CD4-positive, alpha-beta T cell treated with Interleukin-2 at 100 ng/mL for 4 hours (primary cell): ENCODE results near the gene DHX16.
"Not testable (repeated sequence)": the region's sequence is repeated elsewhere in the genome, so short reads cannot be mapped to it uniquely, and the experiment has no call there.

Experiments used
- DNase-seq: peaks from one replicate; pipeline ENCODE4 v3.0.0-alpha.2; 2020; ENCODE audit warnings: low spot score

Gene DHX16

DNA sequence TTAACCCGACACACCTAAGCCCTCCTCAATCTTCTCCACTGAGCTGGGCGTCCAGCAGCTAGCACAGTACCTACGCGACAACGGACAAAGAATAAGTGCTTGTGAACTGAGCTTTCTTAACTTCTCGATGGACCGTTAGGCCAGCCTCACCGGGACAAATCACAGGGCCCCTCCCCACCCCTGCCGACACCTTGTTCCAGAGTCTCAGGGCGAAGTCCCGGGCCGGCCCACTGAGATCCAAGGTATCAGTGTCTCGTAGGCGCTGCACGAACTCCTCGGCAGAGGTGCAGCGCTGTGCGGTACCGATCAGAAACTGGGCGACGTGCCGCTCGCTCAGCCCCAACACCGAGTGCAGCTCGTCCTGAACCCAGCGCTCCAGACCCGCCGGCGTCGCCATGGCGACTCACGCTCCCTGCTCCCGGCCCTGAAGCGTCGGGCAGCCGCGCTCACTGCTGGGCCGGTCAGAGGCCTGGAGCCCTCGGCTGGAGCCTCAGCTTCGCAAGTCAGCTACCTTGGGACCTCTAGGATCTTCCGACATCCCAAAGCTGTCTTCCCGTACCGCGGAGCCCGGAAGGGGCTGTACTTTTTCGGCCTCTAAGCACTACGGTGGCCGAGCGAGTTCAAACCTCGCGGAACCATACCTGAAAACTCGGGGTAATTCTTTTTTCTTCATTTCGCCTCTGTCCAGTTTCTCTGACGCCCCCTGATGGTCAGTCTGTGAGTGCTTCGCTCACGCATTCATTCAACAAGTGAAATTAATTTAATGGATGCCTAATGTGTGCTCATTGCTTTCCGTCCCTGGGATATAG is at the start of gene DHX16:
Gene DHX16 (minus strand): TSS at position 562 of the 809 bp plus-strand sequence. CDS start 165 bp downstream, at position 397.
- peak; percentile 97 for DNase-seq

DNA sequence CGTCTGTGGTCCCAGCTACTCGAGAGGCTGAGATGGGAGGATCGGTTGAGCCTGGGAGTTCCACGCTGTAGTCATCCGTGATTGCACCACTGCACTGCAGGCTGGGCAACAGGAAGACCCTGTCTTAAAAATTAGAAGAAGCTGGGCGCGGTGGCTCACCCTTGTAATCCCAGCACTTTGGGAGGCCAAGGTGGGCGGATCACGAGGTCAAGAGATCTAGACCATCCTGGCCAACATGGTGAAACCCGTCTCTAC is 49.1 kb upstream of the DHX16 start:
- DNase-seq = peak; percentile 30

DNA sequence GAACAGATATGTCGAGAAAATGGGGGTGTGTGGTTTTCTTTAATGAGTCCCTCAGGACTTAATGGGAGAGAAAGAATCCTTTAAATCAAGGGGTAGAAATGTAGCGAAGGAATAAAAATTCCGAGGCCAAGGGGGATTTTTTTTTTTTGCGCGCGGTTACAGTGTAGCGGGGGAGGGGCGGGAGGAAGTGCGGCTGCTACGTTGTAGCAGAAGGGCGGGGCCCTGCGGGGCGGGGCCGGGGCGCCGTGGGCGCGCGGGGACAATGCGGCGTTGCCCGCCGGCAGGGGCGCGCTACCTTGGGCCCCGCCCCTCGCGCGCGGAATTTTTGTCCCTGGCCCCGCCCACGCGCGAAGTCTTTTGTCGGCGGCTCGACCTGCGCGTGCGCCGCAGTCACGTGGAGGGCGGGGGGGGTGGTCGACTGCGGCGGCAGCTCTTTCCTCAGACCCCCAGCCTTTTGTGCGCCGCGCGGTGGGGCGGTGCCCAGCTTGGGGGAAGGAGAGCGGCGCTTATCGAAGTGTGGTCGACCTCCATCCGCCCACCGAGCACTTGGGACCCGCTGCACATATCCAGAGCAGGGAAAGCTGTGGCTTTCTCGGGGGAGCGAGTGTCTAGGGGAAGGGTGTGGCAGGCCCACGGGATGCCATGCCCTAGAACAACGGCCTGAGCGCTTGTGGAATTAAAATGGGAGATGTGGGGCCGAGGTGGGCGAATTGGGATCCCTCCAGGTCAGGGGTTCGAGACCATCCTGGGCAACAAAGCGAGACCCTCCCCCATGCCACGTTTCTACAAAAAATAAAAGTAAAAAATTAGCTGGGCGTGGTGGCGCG is 48.6 kb upstream of the DHX16 start:
- peak; percentile 95 for DNase-seq

DNA sequence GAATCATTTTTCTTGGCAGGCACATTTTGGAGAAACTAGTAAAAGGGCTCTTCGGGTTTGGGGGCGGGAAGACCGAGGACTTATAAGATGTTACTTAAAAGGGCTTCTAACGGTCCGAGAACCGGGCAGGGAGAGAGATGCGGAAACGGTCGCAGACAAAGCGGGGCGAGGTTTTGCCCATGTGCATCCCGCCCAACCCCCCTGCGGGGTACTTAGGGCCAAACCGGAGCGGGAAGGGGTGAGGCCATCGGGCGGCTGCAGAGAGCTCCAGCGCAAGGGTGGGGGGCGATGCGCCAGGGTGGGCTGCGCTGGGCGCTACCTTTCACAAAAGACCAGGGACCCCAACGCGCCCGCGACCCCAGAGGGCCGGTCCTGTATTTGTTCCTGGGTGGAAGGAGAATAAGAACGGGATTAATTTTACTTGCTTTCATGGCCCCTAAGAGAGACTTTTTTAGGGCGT is 48.0 kb upstream of the DHX16 start:
- DNase-seq = peak; percentile 44

- peak; percentile 97 for DNase-seq
Observed at GRCh38 chr6:30719791-30720737, 47.3 kb upstream of the DHX16 start, which contains the start of gene TUBB. TUBB (plus strand) TSS chr6:30720352; CDS start chr6:30720507, 155 bp downstream.

- no peak for DNase-seq
Observed at GRCh38 chr6:30719356-30719755, 46.5 kb upstream of the DHX16 start.

- DNase-seq = not testable (repeated sequence)
Observed at GRCh38 chr6:30717845-30718720, 45.3 kb upstream of the DHX16 start.

GRCh38 chr6:30717129-30717844 is 44.5 kb upstream of the DHX16 start, which contains the start of gene MDC1:
MDC1 (minus strand) TSS chr6:30717281; CDS start chr6:30715175, 2,106 bp downstream.
- peak; percentile 100 for DNase-seq

- no peak for DNase-seq
Observed at GRCh38 chr6:30716879-30717128, 44.0 kb upstream of the DHX16 start.

DNA sequence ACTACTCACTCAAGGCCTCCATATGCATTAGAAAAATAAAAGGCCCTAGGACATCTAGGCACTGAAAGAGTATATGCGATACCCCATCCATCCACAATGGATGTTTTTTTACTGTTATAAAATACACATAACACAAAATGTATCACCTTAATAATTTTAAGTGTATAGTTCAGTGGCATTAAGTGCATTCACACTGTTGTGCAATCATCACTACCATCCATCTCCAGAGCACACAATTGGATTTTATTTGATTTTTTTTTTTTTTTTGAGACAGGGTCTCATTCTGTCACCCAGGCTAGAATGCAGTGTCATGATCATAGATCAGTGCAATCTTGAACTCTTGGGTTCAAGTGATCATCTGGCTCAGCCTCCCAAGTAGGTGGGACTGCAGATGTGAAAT is 41.5 kb upstream of the DHX16 start:
- DNase-seq = no peak

GRCh38 chr6:30712441-30712945 is 39.7 kb upstream of the DHX16 start:
- no peak for DNase-seq

GRCh38 chr6:30711758-30712380 is 39.1 kb upstream of the DHX16 start:
- no peak for DNase-seq

DNA sequence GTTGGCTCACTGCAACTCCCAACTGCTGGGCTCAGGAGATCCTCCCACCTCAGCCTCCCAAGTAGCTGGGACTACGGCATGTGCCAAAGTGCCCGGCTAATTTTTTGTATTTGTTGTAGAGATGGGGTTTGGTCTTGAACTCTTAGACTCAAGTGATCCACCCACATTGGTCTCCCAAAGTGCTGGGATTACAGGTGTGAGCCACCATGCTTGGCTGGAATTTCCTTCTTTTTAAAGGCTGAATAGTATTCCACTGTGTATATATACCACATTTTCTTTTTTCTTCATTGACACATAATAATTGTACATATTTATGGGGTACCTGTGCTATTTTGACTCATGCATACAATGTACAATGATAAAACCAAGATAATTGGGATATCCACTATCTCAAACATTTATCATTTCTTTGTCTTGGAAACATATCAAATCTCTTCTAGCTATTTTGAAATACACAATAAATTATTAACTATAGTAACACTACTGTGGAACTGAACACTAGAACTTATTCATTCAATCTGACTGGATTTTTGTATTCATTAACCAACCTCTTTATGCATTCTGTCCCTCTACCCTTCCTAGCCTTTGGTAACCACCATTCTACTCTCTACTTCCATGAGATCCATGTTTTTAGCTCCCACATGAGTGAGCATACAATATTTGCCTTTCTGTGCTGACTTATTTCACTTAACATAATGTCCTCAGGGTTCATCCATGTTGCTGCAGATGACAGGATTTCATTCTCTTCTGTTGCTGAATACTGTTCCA is 36.5 kb upstream of the DHX16 start:
- DNase-seq = no peak

GRCh38 chr6:30707281-30707850 is 34.6 kb upstream of the DHX16 start:
- no peak for DNase-seq

GRCh38 chr6:30705620-30706019 is 32.8 kb upstream of the DHX16 start:
- DNase-seq = no peak

- DNase-seq = no peak
Observed at GRCh38 chr6:30703821-30704220, 31.0 kb upstream of the DHX16 start.

DNA sequence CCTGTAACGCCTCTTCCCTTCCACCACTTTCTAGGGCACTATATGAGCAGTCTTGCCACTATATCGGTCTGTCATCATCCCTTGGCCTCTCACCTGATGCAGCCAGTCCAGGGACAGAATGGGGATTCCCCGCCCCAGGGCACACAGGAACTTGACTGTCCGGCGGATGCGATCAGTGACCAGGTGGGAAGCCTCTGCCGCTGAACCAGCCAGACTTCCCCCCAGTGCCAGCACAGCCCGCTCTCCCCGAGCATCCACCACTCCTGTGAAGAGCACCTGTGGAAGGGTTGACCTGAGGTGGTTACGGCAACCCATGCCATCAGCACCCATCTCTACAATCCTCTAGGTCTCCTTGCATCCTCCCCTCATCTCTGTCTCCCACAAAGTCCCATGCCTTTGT is 30.2 kb upstream of the DHX16 start:
- no peak for DNase-seq

DNA sequence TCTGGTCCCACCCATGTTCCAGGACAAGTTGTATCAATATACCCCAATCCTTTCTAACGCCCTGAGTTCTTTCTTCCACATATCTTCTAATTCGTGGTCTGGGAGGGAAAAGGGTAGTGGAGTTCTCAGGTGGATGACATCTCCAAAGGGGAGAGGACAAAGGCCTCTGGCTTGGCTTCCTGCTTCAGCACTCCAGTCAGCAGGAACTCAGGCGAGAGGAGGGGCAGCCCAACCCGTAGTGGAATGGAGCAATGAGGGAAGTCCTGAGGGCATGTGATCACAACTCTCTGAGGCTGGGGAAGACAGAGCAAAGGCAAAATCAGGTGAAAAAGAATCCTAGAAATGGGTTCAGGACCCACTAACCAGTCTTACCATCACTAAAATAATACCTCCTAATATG is 27.5 kb upstream of the DHX16 start:
- DNase-seq = no peak

DNA sequence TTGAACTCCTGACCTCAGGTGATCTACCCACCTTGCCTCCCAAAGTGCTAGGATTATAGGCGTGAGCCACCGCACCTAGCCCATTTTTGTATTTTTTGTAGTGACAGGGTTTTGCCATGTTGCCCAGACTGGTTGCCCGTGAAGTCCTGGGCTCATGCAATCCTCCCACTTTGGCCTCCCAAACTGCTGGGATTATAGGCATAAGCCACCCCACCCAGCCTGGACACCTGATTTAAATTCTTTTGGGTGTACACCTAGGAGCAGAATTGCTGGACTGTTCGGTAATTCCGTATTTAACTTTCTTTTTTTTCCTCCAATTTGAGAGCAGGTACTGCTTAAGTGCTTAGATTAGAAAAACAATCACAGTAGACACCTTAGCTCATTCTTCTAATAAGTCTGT is 23.6 kb upstream of the DHX16 start:
- no peak for DNase-seq
